ENCODE results near the gene ZNF3.
A peak's percentile ranks its signal among the peaks of the same experiment; 100 is the strongest.

- TF ChIP-seq CTCF (IDR thresholded peaks at IDR 0.05) (peak in 2 of 6 experiments; percentile 6 to 28), POLR2A (IDR thresholded peaks at IDR 0.05) (peak; percentile 38 to 74)
These were observed 37.8 kb upstream of the ZNF3 start, which contains the start of the genes CNPY4 and TAF6 for GRCh38 chr7:100119072-100119969.
